HCT116 (cell line): ENCODE results near the gene SLC38A3. TPM values are rescaled to one million over a fixed set of nuclear protein-coding genes. Genes with fewer than 3 reads are reported as not detected.

ENCODE experiments used
- ATAC-seq: fragments of 200-7000 bp; cut with Tn5 transposase; 2 replicates; pipeline ENCODE4 v1.9.1; 2020; ENCODE audit warnings: mild to moderate bottlenecking, moderate library complexity
- BruUV-seq: library from RNA; stranded (reverse); fragments of 400-500 nt; replicated peaks from 2 replicates; lab custom pipeline; 2021; lab: Mats Ljungman, UMichigan
- CTCF ChIA-PET: fragments of 300-600 bp; sonication (Branson Sonifier 250); formaldehyde crosslinking; loops from one replicate; lab custom pipeline; 2021; ENCODE audit warnings: antibody characterized with exemption; lab: Charles Lee
- POLR2A ChIA-PET: fragments of 300-600, 350-600 bp; sonication (Branson Sonifier 250); formaldehyde crosslinking; loops from one replicate; lab custom pipeline; 2021; ENCODE audit warnings: antibody characterized with exemption; lab: Charles Lee
- RAD21 ChIA-PET, 2 experiments: fragments of 300-600 bp; sonication (Branson Sonifier 250); formaldehyde crosslinking; loops; one replicate each; lab custom pipeline; 2023; ENCODE audit warnings: low total read pairs in 2 of 2; ENCODE audit not compliant: uncharacterized antibody in 2 of 2, unreplicated experiment in 2 of 2, low non-redundant PET in 1 of 2; lab: Charles Lee
- DNase-seq: peaks from one replicate; pipeline ENCODE4 v3.0.0-alpha.2; 2010; ENCODE audit warnings: low read depth, low spot score
- H2AFZ ChIP-seq: fragments of 200-600 bp; shearing (Covaris generic), sonication (generic); 2 replicates; pipeline ENCODE4 v1.6.1; 2017; ENCODE audit warnings: low read depth, mixed run types, mixed read lengths, antibody characterized with exemption, low read length; ENCODE audit not compliant: poor library complexity, severe bottlenecking
- H3K27ac ChIP-seq: 2 replicates; pipeline ENCODE4 v1.5.1; 2012; ENCODE audit warnings: low read depth, low read length
- H3K27me3 ChIP-seq: fragments of 200-600 bp; sonication (generic); 2 replicates; pipeline ENCODE4 v1.6.1; 2016; ENCODE audit warnings: mixed run types, low read length, mixed read lengths; ENCODE audit not compliant: insufficient read depth
- H3K36me3 ChIP-seq, 2 experiments: fragments of 200-500 bp in 1 of 2; fragments of 200-600 bp in 1 of 2; sonication (Bioruptor generic) in 1 of 2; sonication (generic) in 1 of 2; 2 replicates each; pipeline versions ENCODE4 v1.5.1 to v1.6.1; 2014 to 2016; ENCODE audit warnings: low read length in 2 of 2, inconsistent platforms in 1 of 2, mixed read lengths in 1 of 2, mixed run types in 1 of 2; ENCODE audit not compliant: insufficient read depth in 2 of 2, control insufficient read depth in 1 of 2
- H3K4me1 ChIP-seq, 2 experiments: fragments of 200-600 bp in 1 of 2; sonication (generic) in 1 of 2; 2 replicates each; pipeline versions ENCODE4 v1.5.1 to v1.6.1; 2012 to 2017; ENCODE audit warnings: low read length in 2 of 2, inconsistent platforms in 1 of 2, mild to moderate bottlenecking in 1 of 2, mixed read lengths in 1 of 2, mixed run types in 1 of 2, moderate library complexity in 1 of 2; ENCODE audit not compliant: insufficient read depth in 2 of 2, control insufficient read depth in 1 of 2
- H3K4me2 ChIP-seq: fragments of 200-600 bp; sonication (generic); 2 replicates; pipeline ENCODE4 v1.6.1; 2017; ENCODE audit warnings: mixed run types, low read length, mixed read lengths
- H3K4me3 ChIP-seq, 2 experiments: fragments of 200-600 bp in 1 of 2; sonication (generic) in 1 of 2; replicated peaks in 1 of 2; 2 replicates each; pipeline ENCODE4 v1.5.1; 2011 to 2016; ENCODE audit warnings: low read length in 2 of 2, control low read depth in 1 of 2, low read depth in 1 of 2, mild to moderate bottlenecking in 1 of 2, mixed read lengths in 1 of 2, mixed run types in 1 of 2
- H3K79me2 ChIP-seq: fragments of 200-600 bp; sonication (generic); 2 replicates; pipeline ENCODE4 v1.6.1; 2017; ENCODE audit warnings: mild to moderate bottlenecking, mixed run types, low read length, moderate library complexity, mixed read lengths; ENCODE audit not compliant: insufficient read depth
- H3K9ac ChIP-seq: fragments of 200-600 bp; sonication (generic); 2 replicates; pipeline ENCODE4 v1.6.1; 2016; ENCODE audit warnings: low read length, mixed read lengths
- H3K9me2 ChIP-seq: fragments of 200-600 bp; sonication (generic), shearing (Covaris generic); 2 replicates; pipeline ENCODE4 v1.6.1; 2017; ENCODE audit warnings: mixed run types, mild to moderate bottlenecking, moderate library complexity; ENCODE audit not compliant: insufficient read depth
- H3K9me3 ChIP-seq, 2 experiments: fragments of 200-500 bp in 1 of 2; fragments of 200-600 bp in 1 of 2; sonication (Bioruptor generic) in 1 of 2; sonication (generic) in 1 of 2; 2 replicates each; pipeline ENCODE4 v1.6.1; 2014 to 2017; ENCODE audit warnings: low read length in 2 of 2, mixed read lengths in 2 of 2, inconsistent platforms in 1 of 2, low read depth in 1 of 2, mild to moderate bottlenecking in 1 of 2, mixed run types in 1 of 2, moderate library complexity in 1 of 2; ENCODE audit not compliant: control insufficient read depth in 1 of 2, insufficient read depth in 1 of 2
- H4K20me1 ChIP-seq: fragments of 200-600 bp; sonication (generic), shearing (Covaris generic); 2 replicates; pipeline ENCODE4 v1.6.1; 2017; ENCODE audit warnings: mixed run types, mild to moderate bottlenecking, moderate library complexity; ENCODE audit not compliant: insufficient read depth
- ATF3 ChIP-seq: IDR thresholded peaks from 2 replicates; pipeline ENCODE4 v1.6.1; 2012
- CBX3 ChIP-seq: IDR thresholded peaks from 2 replicates; pipeline ENCODE4 v1.6.1; 2012; ENCODE audit warnings: low read depth
- EZH2 ChIP-seq: fragments of 200-600 bp; sonication (generic); IDR thresholded peaks from 2 replicates; pipeline ENCODE4 v1.6.1; 2017; ENCODE audit warnings: antibody characterized with exemption, mixed run types
- FOSL1 ChIP-seq: IDR thresholded peaks from 2 replicates; pipeline ENCODE4 v1.6.1; 2012; ENCODE audit warnings: low read depth
- POLR2A ChIP-seq: IDR thresholded peaks from 2 replicates; pipeline ENCODE4 v1.7.0; 2011; ENCODE audit warnings: borderline replicate concordance; ENCODE audit not compliant: insufficient read depth, insufficient read length; ENCODE audit errors: extremely low read depth
- RAD21 ChIP-seq: IDR thresholded peaks from 2 replicates; pipeline ENCODE4 v1.6.1; 2012; ENCODE audit warnings: low read depth, mild to moderate bottlenecking
- REST ChIP-seq: IDR thresholded peaks from 2 replicates; pipeline ENCODE4 v1.6.1; 2012; ENCODE audit warnings: low read depth
- SP1 ChIP-seq: IDR thresholded peaks from 2 replicates; pipeline ENCODE4 v1.6.1; 2012; ENCODE audit warnings: low read depth
- YY1 ChIP-seq: IDR thresholded peaks from 2 replicates; pipeline ENCODE4 v1.6.1; 2011; ENCODE audit warnings: low read length, low read depth, moderate library complexity, mild to moderate bottlenecking; ENCODE audit not compliant: insufficient replicate concordance; ENCODE audit errors: extremely low read depth
- ZFX ChIP-seq: fragments of 450-650 bp; IDR thresholded peaks from 2 replicates; pipeline ENCODE4 v1.6.1; 2017
- ZNF274 ChIP-seq: fragments of 200-500 bp; sonication (Bioruptor generic); IDR thresholded peaks from 2 replicates; pipeline ENCODE4 v1.6.1; 2014; ENCODE audit warnings: mild to moderate bottlenecking, low read depth, low read length, inconsistent platforms
- intact Hi-C: fragments of 100-400 bp; cut with micrococcal nuclease; formaldehyde crosslinking; loops from 2 replicates; pipeline ENCODE4 v1.10.0; 2022
- total RNA-seq: library from RNA; stranded (reverse); gene quantifications from one replicate; pipeline ENCODE4 v1.2.1, GENCODE V29; 2021; ENCODE audit not compliant: unreplicated experiment

Gene SLC38A3
- total RNA-seq, 1 experiment from 2014 or later, result 3.1 TPM

- ATAC-seq, result no peak
- TF ChIP-seq RAD21 (no peak), ZFX (no peak), CBX3 (no peak)
These were observed 55.9 kb downstream of the SLC38A3 start for GRCh38 chr3:50260942-50261441.

GRCh38 chr3:50261505-50261904 is 56.4 kb downstream of the SLC38A3 start:
- no peak for TF ChIP-seq FOSL1
- no peak for TF ChIP-seq RAD21
- TF ChIP-seq ZNF274, result no peak
- TF ChIP-seq EZH2, result no peak
- TF ChIP-seq SP1, result no peak
- no peak for TF ChIP-seq CBX3
- TF ChIP-seq ATF3, result no peak
- no peak for TF ChIP-seq YY1
- TF ChIP-seq REST, result no peak
- no peak for TF ChIP-seq POLR2A
- TF ChIP-seq, all 23 proteins: peak for 0
- intact Hi-C loops, result loop anchor here (2.0 kb wide), 1 partner anchor 63 kb away; no protein-coding TSS in a partner anchor
- Histone ChIP-seq H3K4me3 (0 out of 4 replicates have a peak overlapping the region, but pooled peaks of 1 of the 2 experiments have one; percentile 64), H3K27me3 (no peaks in the 10 kb centered on the region), H4K20me1 (no peaks in the 10 kb centered on the region), H3K4me2 (peak overlapping the region; percentile 92), H3K9ac (peak overlapping the region; percentile 84), H3K9me2 (no peaks in the 10 kb centered on the region), H3K9me3 (no peaks in the 10 kb centered on the region), H3K4me1 (peaks cover 47 to 72% of the 10 kb centered on the region in 2 experiments), H2AFZ (no peak overlapping the region), H3K36me3 (peaks cover 9 to 15% of the 10 kb centered on the region in 2 experiments; a peak in 3 of 4 replicates), H3K27ac (peak overlapping the region; percentile 77; the same call in 1 of the 2 replicates), H3K79me2 (no peaks in the 10 kb centered on the region)
- DNase-seq (no peak), ATAC-seq (no peak)
- no TSS peak for BruUV-seq
- CTCF ChIA-PET, result interaction anchor here (1.6 to 3.2 kb wide), 3 partner anchors 13 to 35 kb away, joined by 5 to 25 read pairs (median 9); no protein-coding TSS in a partner anchor
- RAD21 ChIA-PET, result no interaction called here
- POLR2A ChIA-PET, result interaction anchor here (1.4 kb wide), 1 partner anchor 11 kb away, joined by 3 read pairs; no protein-coding TSS in a partner anchor

More at GRCh38 chr3:50260942-50261441, 55.9 kb downstream of the SLC38A3 start:
- CTCF ChIA-PET, result interaction anchor here (1.2 to 3.2 kb wide), 6 partner anchors 10 to 63 kb away, joined by 4 to 27 read pairs (median 12); partner anchors contain the start of gene GNAI2
- intact Hi-C loops, result loop anchor here (2.0 kb wide), 1 partner anchor 64 kb away; no protein-coding TSS in a partner anchor
- Histone ChIP-seq H3K79me2 (no peaks in the 10 kb centered on the region), H3K27ac (peak overlapping the region; percentile 77), H3K27me3 (no peaks in the 10 kb centered on the region), H4K20me1 (no peaks in the 10 kb centered on the region), H3K9ac (peak overlapping the region; percentile 84), H3K4me3 (peak overlapping the region; percentile 59 to 64), H3K9me3 (no peaks in the 10 kb centered on the region), H2AFZ (no peak overlapping the region), H3K9me2 (no peaks in the 10 kb centered on the region), H3K4me1 (peaks cover 42 to 67% of the 10 kb centered on the region in 2 experiments), H3K4me2 (peak overlapping the region; percentile 92), H3K36me3 (peaks cover 11 to 15% of the 10 kb centered on the region in 2 experiments; a peak in 3 of 4 replicates)
- no TSS peak for BruUV-seq
- DNase-seq, result no peak
- RAD21 ChIA-PET, result interaction anchor here in 1 of 2 experiments (1.1 kb wide), 1 partner anchor 60 kb away, joined by 4 read pairs; no protein-coding TSS in a partner anchor
- POLR2A ChIA-PET, result interaction anchor here (1.4 to 2.0 kb wide), 3 partner anchors 11 to 26 kb away, joined by 3 to 8 read pairs (median 8); partner anchors contain the start of gene GNAI2
